A673 (cell line): ENCODE measurements around the gene SECISBP2. TPM values are rescaled to one million over a fixed set of nuclear protein-coding genes. Genes with fewer than 3 reads are reported as not detected.

Experiments
- BruUV-seq: library from RNA; stranded (reverse); fragments of 400-500 nt; replicated peaks from 2 replicates; lab custom pipeline; 2021; lab: Mats Ljungman, UMichigan
- CTCF ChIA-PET: fragments of 300-600 bp; sonication (Branson Sonifier 250); formaldehyde crosslinking; loops from one replicate; lab custom pipeline; 2022; ENCODE audit warnings: antibody characterized with exemption; lab: Charles Lee
- POLR2A ChIA-PET: fragments of 300-600 bp; sonication (Branson Sonifier 250); formaldehyde crosslinking; loops from one replicate; lab custom pipeline; 2022; ENCODE audit warnings: antibody characterized with exemption; ENCODE audit not compliant: low non-redundant PET; lab: Charles Lee
- DNase-seq: peaks from one replicate; pipeline ENCODE4 v3.0.0-alpha.2; 2015; ENCODE audit warnings: low spot score
- H3K27ac ChIP-seq: fragments of 200-600 bp; sonication (generic); 2 replicates; pipeline ENCODE4 v1.5.1; 2016; ENCODE audit warnings: mixed run types, low read depth, mild to moderate bottlenecking, mixed read lengths, antibody characterized with exemption, low read length; ENCODE audit not compliant: poor library complexity, severe bottlenecking
- H3K27me3 ChIP-seq: fragments of 200-600 bp; sonication (generic); replicated peaks from 2 replicates; pipeline ENCODE4 v1.6.1; 2017; ENCODE audit warnings: mixed run types, low read depth, mild to moderate bottlenecking, mixed read lengths, antibody characterized with exemption, low read length; ENCODE audit not compliant: insufficient read depth, poor library complexity
- H3K36me3 ChIP-seq: fragments of 200-600 bp; sonication (generic); 2 replicates; pipeline ENCODE4 v1.6.1; 2016; ENCODE audit warnings: mixed run types, mild to moderate bottlenecking, mixed read lengths, antibody characterized with exemption, low read length; ENCODE audit not compliant: insufficient read depth, poor library complexity, severe bottlenecking
- H3K4me1 ChIP-seq: fragments of 200-600 bp; sonication (generic); 2 replicates; pipeline ENCODE4 v1.6.1; 2017; ENCODE audit warnings: mixed run types, mild to moderate bottlenecking, mixed read lengths, antibody characterized with exemption, low read length; ENCODE audit not compliant: insufficient read depth, poor library complexity, severe bottlenecking
- H3K4me3 ChIP-seq: fragments of 200-600 bp; sonication (generic); 2 replicates; pipeline ENCODE4 v1.5.1; 2016; ENCODE audit warnings: low read depth, mixed run types, mild to moderate bottlenecking, mixed read lengths, low read length; ENCODE audit not compliant: poor library complexity, severe bottlenecking
- H3K9me3 ChIP-seq: fragments of 200-600 bp; sonication (generic); 2 replicates; pipeline ENCODE4 v1.6.1; 2016; ENCODE audit warnings: mixed run types, low read depth, mild to moderate bottlenecking, mixed read lengths, antibody characterized with exemption, low read length; ENCODE audit not compliant: poor library complexity, severe bottlenecking
- EZH2 ChIP-seq: fragments of 200-600 bp; sonication (generic); IDR thresholded peaks from 2 replicates; pipeline ENCODE4 v1.6.1; 2017; ENCODE audit warnings: borderline replicate concordance, low read depth, mild to moderate bottlenecking, mixed read lengths, antibody characterized with exemption, low read length; ENCODE audit not compliant: poor library complexity, severe bottlenecking
- intact Hi-C: fragments of 100-400 bp; cut with micrococcal nuclease; formaldehyde crosslinking; loops from one replicate; pipeline ENCODE4 v1.10.0; 2022; ENCODE audit not compliant: unreplicated experiment
- total RNA-seq: library from RNA; stranded (reverse); gene quantifications from 2 replicates; pipeline ENCODE4 v1.2.3, GENCODE V29; 2021
- TF ChIP-seq, protein P1 (sequence below): fragments of 300-800, 200-600 bp; sonication (generic); conservative IDR thresholded peaks from 2 replicates; pipeline ENCODE4 v1.5.1; 2017; ENCODE audit warnings: low read depth, mild to moderate bottlenecking, antibody characterized with exemption, low read length, moderate library complexity, mixed read lengths

SECISBP2 gene
- total RNA-seq, 1 experiment from 2014 or later = 44.4 TPM

DNA sequence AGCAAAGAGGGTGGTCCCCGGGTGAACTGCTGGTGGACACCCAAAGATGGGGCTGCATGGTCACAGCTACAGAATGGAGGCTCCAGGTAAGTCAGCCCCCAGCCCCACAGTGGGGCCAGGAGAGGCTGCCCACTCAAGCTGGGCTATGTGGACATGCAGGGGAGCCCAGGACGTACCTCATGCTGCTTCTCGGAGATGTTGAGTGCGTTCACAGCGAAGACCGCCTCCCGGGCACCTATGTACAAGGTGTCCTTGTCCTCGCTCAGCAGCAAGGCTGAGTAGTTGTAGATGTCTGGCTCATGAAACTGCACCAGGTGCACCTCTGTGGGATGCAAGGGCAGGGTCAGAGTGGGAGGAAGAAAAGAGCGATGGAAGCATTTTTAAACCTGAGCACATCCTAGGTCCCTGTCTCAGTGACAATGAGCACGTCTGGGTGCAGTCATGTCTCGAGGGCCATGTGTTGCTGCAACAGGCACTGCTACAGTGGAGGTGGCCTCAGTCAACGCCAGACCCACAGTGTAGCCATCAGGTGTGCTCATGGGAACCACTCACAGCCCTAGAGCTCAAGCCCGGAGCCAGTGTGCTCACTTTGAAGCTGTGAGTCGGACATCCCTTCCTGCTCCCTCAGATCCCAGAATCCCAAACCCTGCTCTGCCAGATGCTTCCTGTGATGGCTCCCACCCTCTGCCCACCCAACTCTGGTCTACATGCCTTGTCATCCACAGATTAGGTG is 84.6 kb downstream of the SECISBP2 start:
- BruUV-seq = no TSS peak
- Histone ChIP-seq H3K9me3 (no peaks in the 10 kb centered on the region), H3K27ac (no peak overlapping the region), H3K4me1 (no peaks in the 10 kb centered on the region), H3K27me3 (no peaks in the 10 kb centered on the region), H3K36me3 (no peaks in the 10 kb centered on the region), H3K4me3 (no peak overlapping the region)
- TF ChIP-seq, protein P1, sequence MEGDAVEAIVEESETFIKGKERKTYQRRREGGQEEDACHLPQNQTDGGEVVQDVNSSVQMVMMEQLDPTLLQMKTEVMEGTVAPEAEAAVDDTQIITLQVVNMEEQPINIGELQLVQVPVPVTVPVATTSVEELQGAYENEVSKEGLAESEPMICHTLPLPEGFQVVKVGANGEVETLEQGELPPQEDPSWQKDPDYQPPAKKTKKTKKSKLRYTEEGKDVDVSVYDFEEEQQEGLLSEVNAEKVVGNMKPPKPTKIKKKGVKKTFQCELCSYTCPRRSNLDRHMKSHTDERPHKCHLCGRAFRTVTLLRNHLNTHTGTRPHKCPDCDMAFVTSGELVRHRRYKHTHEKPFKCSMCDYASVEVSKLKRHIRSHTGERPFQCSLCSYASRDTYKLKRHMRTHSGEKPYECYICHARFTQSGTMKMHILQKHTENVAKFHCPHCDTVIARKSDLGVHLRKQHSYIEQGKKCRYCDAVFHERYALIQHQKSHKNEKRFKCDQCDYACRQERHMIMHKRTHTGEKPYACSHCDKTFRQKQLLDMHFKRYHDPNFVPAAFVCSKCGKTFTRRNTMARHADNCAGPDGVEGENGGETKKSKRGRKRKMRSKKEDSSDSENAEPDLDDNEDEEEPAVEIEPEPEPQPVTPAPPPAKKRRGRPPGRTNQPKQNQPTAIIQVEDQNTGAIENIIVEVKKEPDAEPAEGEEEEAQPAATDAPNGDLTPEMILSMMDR = no peak
- TF ChIP-seq EZH2 = no peak
- no peak for DNase-seq
- intact Hi-C loops = no loop called here
- POLR2A ChIA-PET = no interaction called here
- CTCF ChIA-PET = no interaction called here

DNA sequence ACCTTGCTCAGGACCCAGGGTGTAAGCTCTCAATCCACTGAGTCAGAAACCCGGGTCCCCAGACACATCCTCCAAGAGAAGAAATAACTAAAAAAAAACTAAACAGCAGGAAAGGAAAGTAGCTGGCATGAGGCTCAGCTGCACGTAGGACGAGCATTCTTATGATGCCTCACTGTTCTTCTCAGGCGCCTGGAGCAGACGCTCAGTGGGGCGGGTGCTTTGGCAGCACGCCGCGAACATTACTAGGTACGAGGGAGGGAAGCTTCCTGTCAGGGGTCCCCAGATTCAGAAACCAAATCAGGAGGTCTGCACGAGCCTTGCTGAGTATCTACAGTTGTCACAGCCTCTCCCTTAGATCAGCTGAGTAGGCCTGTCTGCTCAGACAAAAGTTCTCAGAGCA is 85.8 kb downstream of the SECISBP2 start:
- no peaks in the 10 kb centered on the region for H3K9me3 ChIP-seq
- intact Hi-C loops = no loop called here
- no peak overlapping the region for H3K4me3 ChIP-seq
- POLR2A ChIA-PET = interaction anchor here (0.7 kb wide), 1 partner anchor 27 kb away, joined by 3 read pairs; no protein-coding TSS in a partner anchor
- H3K36me3 ChIP-seq = no peaks in the 10 kb centered on the region
- BruUV-seq = no TSS peak
- DNase-seq = no peak
- H3K27me3 ChIP-seq = no peaks in the 10 kb centered on the region
- no peaks in the 10 kb centered on the region for H3K4me1 ChIP-seq
- no peak for TF ChIP-seq EZH2
- TF ChIP-seq, protein P1 = no peak
- no peak overlapping the region for H3K27ac ChIP-seq
- CTCF ChIA-PET = no interaction called here

- ChIA-PET CTCF (no interaction called here), POLR2A (no interaction called here)
- H3K9me3 ChIP-seq = peaks cover 1% of the 10 kb centered on the region
- H3K27me3 ChIP-seq = no peaks in the 10 kb centered on the region
- H3K36me3 ChIP-seq = no peaks in the 10 kb centered on the region
- intact Hi-C loops = no loop called here
- H3K27ac ChIP-seq = no peak overlapping the region
- no peaks in the 10 kb centered on the region for H3K4me1 ChIP-seq
- H3K4me3 ChIP-seq = no peak overlapping the region
- DNase-seq = no peak
- BruUV-seq = no TSS peak
- TF ChIP-seq, protein P1 = no peak
- no peak for TF ChIP-seq EZH2
Measured at GRCh38 chr9:89405826-89406225, 87.5 kb downstream of the SECISBP2 start.
